ENCODE measurements around the gene AFF1.

The AFF1 gene

GRCh38 chr4:86919561-86920223 lies 15.1 kb upstream of the AFF1 start:
- FAIRE-seq, result no peak

- FAIRE-seq, result no peak
Measured at GRCh38 chr4:86921608-86922252, 13.1 kb upstream of the AFF1 start.

GRCh38 chr4:86924811-86925210 lies 10.0 kb upstream of the AFF1 start:
- FAIRE-seq, result no peak

GRCh38 chr4:86926435-86927086 lies 8.2 kb upstream of the AFF1 start:
- no peak for FAIRE-seq

- no peak for FAIRE-seq
Measured at GRCh38 chr4:86927843-86928395, 6.9 kb upstream of the AFF1 start.

GRCh38 chr4:86928400-86929255 lies 6.2 kb upstream of the AFF1 start:
- no peak for FAIRE-seq

- no peak for FAIRE-seq
Measured at GRCh38 chr4:86934147-86934770, 552 bp upstream of the AFF1 start.

- no peak for FAIRE-seq
Measured at GRCh38 chr4:86935566-86935852, 698 bp downstream of the AFF1 start.

GRCh38 chr4:86935853-86936733 lies 1.3 kb downstream of the AFF1 start:
- FAIRE-seq, result no peak

- FAIRE-seq, result no peak
Measured at GRCh38 chr4:86938771-86939520, 4.1 kb downstream of the AFF1 start.

- FAIRE-seq, result no peak
Measured at GRCh38 chr4:86939729-86940575, 5.1 kb downstream of the AFF1 start.

- no peak for FAIRE-seq
Measured at GRCh38 chr4:86940920-86941460, 6.2 kb downstream of the AFF1 start.

GRCh38 chr4:86942185-86942666 lies 7.4 kb downstream of the AFF1 start:
- FAIRE-seq, result no peak

GRCh38 chr4:86944964-86945781 lies 10.4 kb downstream of the AFF1 start:
- no peak for FAIRE-seq

GRCh38 chr4:86946868-86947500 lies 12.2 kb downstream of the AFF1 start:
- FAIRE-seq, result no peak

- no peak for FAIRE-seq
Measured at GRCh38 chr4:86947501-86948120, 12.8 kb downstream of the AFF1 start.

GRCh38 chr4:86948276-86948675 lies 13.5 kb downstream of the AFF1 start:
- FAIRE-seq, result no peak
